Measurements from ENCODE around the gene CYP4F11. TPM values are rescaled to one million over a fixed set of nuclear protein-coding genes. Genes with fewer than 3 reads are reported as not detected.

The CYP4F11 gene
- total RNA-seq, 1 experiment from 2014 or later: not detected

DNA sequence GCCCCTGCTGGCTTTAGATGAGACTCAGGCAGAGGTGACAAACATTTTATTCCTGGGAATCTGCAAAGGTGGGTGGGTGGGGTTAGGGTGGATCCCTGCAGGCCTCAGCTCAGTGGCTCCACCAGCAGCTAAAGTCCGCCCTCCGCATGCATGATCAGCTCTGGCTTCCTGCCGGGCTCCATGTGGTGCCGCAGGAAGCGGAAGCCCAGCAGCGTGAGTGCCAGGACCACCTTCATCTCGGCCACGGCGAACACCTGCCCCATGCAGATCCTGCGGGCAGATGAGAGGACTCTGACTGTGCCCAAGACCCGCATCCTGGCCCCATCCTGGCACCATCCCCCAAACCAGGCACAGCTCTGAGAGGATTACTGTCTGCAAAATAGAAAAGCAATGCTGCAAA, 62.8 kb downstream of the CYP4F11 start:
- Histone ChIP-seq H2BK5ac (ENCODE audit: insufficient read length, low read length) (no peak overlapping the region), H3K23ac (ENCODE audit: insufficient read length, low read depth, low read length) (no peak overlapping the region), H3K23me2 (ENCODE audit: insufficient read length, low read depth, low read length, poor library complexity, severe bottlenecking) (no peaks in the 10 kb centered on the region), H3K56ac (ENCODE audit: insufficient read length, low read depth, low read length) (no peak overlapping the region), H3K9me3 (ENCODE audit: control insufficient read depth, low read depth, low read length) (peaks cover 77% of the 10 kb centered on the region), H2BK120ac (ENCODE audit: low read depth, low read length, poor library complexity, severe bottlenecking) (no peak overlapping the region), H2BK12ac (ENCODE audit: insufficient read length, low read depth, low read length) (no peak overlapping the region), H3K18ac (ENCODE audit: insufficient read length, low read depth, low read length) (no peak overlapping the region), H3K79me1 (ENCODE audit: insufficient read depth, low read depth, low read length, poor library complexity, severe bottlenecking) (no peaks in the 10 kb centered on the region), H3K79me2 (ENCODE audit: insufficient read depth, low read length) (no peaks in the 10 kb centered on the region), H3K9ac (ENCODE audit: extremely low read depth, insufficient read length, low read length) (no peak overlapping the region), H2BK15ac (ENCODE audit: low read depth, low read length) (no peak overlapping the region), H4K5ac (ENCODE audit: insufficient read length, low read depth, low read length) (no peak overlapping the region), H3K27me3 (ENCODE audit: insufficient read depth, low read length) (no peaks in the 10 kb centered on the region), H3K4me1 (ENCODE audit: insufficient read depth, low read length) (no peaks in the 10 kb centered on the region), H3K4me2 (ENCODE audit: insufficient read depth, insufficient read length, low read length) (no peak overlapping the region), H3K27ac (ENCODE audit: insufficient read length, low read depth, low read length) (no peak overlapping the region), H4K91ac (ENCODE audit: insufficient read length, low read depth, low read length) (no peak overlapping the region), H3T11ph (ENCODE audit: low read length) (no peak overlapping the region), H4K8ac (replicated peaks; ENCODE audit: insufficient read length, low read depth, low read length) (no peak overlapping the region), H2AFZ (ENCODE audit: low read length) (no peak overlapping the region), H2AK5ac (ENCODE audit: insufficient read length, low read length) (no peak overlapping the region), H3K4ac (ENCODE audit: low read depth, low read length) (no peak overlapping the region), H3K14ac (ENCODE audit: insufficient read depth, low read length) (no peak overlapping the region), H4K20me1 (ENCODE audit: control insufficient read depth, insufficient read depth, insufficient read length) (no peaks in the 10 kb centered on the region), H2BK20ac (ENCODE audit: low read depth, low read length, poor library complexity, severe bottlenecking) (no peak overlapping the region)
- no CpG with 5 or more reads among the region's 11 CpGs for WGBS (ENCODE audit: extremely low coverage, insufficient read length, low lambda C conversion rate)
- TF ChIP-seq, protein P1, sequence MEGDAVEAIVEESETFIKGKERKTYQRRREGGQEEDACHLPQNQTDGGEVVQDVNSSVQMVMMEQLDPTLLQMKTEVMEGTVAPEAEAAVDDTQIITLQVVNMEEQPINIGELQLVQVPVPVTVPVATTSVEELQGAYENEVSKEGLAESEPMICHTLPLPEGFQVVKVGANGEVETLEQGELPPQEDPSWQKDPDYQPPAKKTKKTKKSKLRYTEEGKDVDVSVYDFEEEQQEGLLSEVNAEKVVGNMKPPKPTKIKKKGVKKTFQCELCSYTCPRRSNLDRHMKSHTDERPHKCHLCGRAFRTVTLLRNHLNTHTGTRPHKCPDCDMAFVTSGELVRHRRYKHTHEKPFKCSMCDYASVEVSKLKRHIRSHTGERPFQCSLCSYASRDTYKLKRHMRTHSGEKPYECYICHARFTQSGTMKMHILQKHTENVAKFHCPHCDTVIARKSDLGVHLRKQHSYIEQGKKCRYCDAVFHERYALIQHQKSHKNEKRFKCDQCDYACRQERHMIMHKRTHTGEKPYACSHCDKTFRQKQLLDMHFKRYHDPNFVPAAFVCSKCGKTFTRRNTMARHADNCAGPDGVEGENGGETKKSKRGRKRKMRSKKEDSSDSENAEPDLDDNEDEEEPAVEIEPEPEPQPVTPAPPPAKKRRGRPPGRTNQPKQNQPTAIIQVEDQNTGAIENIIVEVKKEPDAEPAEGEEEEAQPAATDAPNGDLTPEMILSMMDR (conservative IDR thresholded peaks at IDR 0.05): no peak
- peaks cover 89 to 97% of the 10 kb centered on the region in 2 experiments for H3K9me3 Mint-ChIP-seq
- DNase-seq: no peak
- no peaks in the 10 kb centered on the region for H3K4me1 Mint-ChIP-seq
- H3K27ac Mint-ChIP-seq: no peak overlapping the region
- peaks cover 3% of the 10 kb centered on the region for H3K27me3 Mint-ChIP-seq (ENCODE audit: low read depth)
- H3K4me3 Mint-ChIP-seq: no peak overlapping the region
- peaks cover 4 to 33% (median 17%) of the 10 kb centered on the region in 3 experiments; a peak in 6 of 7 replicates for H3K36me3 Mint-ChIP-seq (ENCODE audit: insufficient read depth in 1 of 3, low read depth in 3 of 3)
